Measurements from ENCODE around the gene AFAP1.

Gene AFAP1

GRCh38 chr4:7904952-7905915, 34.4 kb downstream of the AFAP1 start:
- no peak for TF ChIP-seq CTCF (IDR thresholded peaks at IDR 0.05)
- Histone ChIP-seq H3K9me3 (ENCODE audit: control insufficient read depth, low read length) (no peaks in the 10 kb centered on the region), H3K4me2 (ENCODE audit: low read length) (no peak overlapping the region), H3K4me3 (ENCODE audit: low read depth, low read length) (no peak overlapping the region), H3K4me1 (peaks cover 15% of the 10 kb centered on the region), H3K9ac (no peak overlapping the region), H3K27ac (peak overlapping the region; percentile 24), H3K36me3 (ENCODE audit: control insufficient read depth, insufficient read depth, low read length) (no peaks in the 10 kb centered on the region), H2AFZ (peak overlapping the region; percentile 17), H3K27me3 (ENCODE audit: control insufficient read depth, insufficient read depth, low read length) (no peaks in the 10 kb centered on the region), H3K79me2 (peaks cover 11% of the 10 kb centered on the region)

GRCh38 chr4:7903791-7904516, 35.7 kb downstream of the AFAP1 start:
- no peak overlapping the region for H3K27ac ChIP-seq
- H3K4me2 ChIP-seq (ENCODE audit: low read length), result no peak overlapping the region
- no peak overlapping the region for H2AFZ ChIP-seq
- peaks cover 15% of the 10 kb centered on the region for H3K4me1 ChIP-seq
- no peaks in the 10 kb centered on the region for H3K27me3 ChIP-seq (ENCODE audit: control insufficient read depth, insufficient read depth, low read length)
- H3K79me2 ChIP-seq, result peaks cover 8% of the 10 kb centered on the region
- no peak overlapping the region for H3K4me3 ChIP-seq (ENCODE audit: low read depth, low read length)
- H3K9me3 ChIP-seq (ENCODE audit: control insufficient read depth, low read length), result no peaks in the 10 kb centered on the region
- TF ChIP-seq CTCF (IDR thresholded peaks at IDR 0.05), result no peak
- no peaks in the 10 kb centered on the region for H3K36me3 ChIP-seq (ENCODE audit: control insufficient read depth, insufficient read depth, low read length)
- no peak overlapping the region for H3K9ac ChIP-seq

- Histone ChIP-seq H3K9ac (no peak overlapping the region), H3K36me3 (ENCODE audit: control insufficient read depth, insufficient read depth, low read length) (no peaks in the 10 kb centered on the region), H3K4me3 (ENCODE audit: low read depth, low read length) (no peak overlapping the region), H3K27me3 (ENCODE audit: control insufficient read depth, insufficient read depth, low read length) (no peaks in the 10 kb centered on the region), H3K79me2 (peaks cover 13% of the 10 kb centered on the region), H3K4me2 (ENCODE audit: low read length) (no peak overlapping the region), H3K9me3 (ENCODE audit: control insufficient read depth, low read length) (no peaks in the 10 kb centered on the region), H3K27ac (peak overlapping the region; percentile 36), H2AFZ (no peak overlapping the region), H3K4me1 (peaks cover 15% of the 10 kb centered on the region)
- TF ChIP-seq CTCF (IDR thresholded peaks at IDR 0.05), result no peak
These were observed 36.8 kb downstream of the AFAP1 start for GRCh38 chr4:7902826-7903225.

GRCh38 chr4:7902101-7902553, 37.5 kb downstream of the AFAP1 start:
- H3K27me3 ChIP-seq (ENCODE audit: control insufficient read depth, insufficient read depth, low read length), result no peaks in the 10 kb centered on the region
- H3K79me2 ChIP-seq, result peaks cover 14% of the 10 kb centered on the region
- no peaks in the 10 kb centered on the region for H3K36me3 ChIP-seq (ENCODE audit: control insufficient read depth, insufficient read depth, low read length)
- H3K27ac ChIP-seq, result peak overlapping the region; percentile 36
- H3K9ac ChIP-seq, result no peak overlapping the region
- H3K4me1 ChIP-seq, result peaks cover 14% of the 10 kb centered on the region
- H3K4me2 ChIP-seq (ENCODE audit: low read length), result no peak overlapping the region
- no peaks in the 10 kb centered on the region for H3K9me3 ChIP-seq (ENCODE audit: control insufficient read depth, low read length)
- TF ChIP-seq CTCF (IDR thresholded peaks at IDR 0.05), result no peak
- H3K4me3 ChIP-seq (ENCODE audit: low read depth, low read length), result no peak overlapping the region
- H2AFZ ChIP-seq, result no peak overlapping the region
